NCI-H2081 (cell line): ENCODE results near the gene DNAH12.

Experiments used
- DNase-seq, 2 experiments: peaks; one replicate each; lab custom pipeline; 2025; lab: John Stamatoyannopoulos, UW

DNAH12 gene, protein sequence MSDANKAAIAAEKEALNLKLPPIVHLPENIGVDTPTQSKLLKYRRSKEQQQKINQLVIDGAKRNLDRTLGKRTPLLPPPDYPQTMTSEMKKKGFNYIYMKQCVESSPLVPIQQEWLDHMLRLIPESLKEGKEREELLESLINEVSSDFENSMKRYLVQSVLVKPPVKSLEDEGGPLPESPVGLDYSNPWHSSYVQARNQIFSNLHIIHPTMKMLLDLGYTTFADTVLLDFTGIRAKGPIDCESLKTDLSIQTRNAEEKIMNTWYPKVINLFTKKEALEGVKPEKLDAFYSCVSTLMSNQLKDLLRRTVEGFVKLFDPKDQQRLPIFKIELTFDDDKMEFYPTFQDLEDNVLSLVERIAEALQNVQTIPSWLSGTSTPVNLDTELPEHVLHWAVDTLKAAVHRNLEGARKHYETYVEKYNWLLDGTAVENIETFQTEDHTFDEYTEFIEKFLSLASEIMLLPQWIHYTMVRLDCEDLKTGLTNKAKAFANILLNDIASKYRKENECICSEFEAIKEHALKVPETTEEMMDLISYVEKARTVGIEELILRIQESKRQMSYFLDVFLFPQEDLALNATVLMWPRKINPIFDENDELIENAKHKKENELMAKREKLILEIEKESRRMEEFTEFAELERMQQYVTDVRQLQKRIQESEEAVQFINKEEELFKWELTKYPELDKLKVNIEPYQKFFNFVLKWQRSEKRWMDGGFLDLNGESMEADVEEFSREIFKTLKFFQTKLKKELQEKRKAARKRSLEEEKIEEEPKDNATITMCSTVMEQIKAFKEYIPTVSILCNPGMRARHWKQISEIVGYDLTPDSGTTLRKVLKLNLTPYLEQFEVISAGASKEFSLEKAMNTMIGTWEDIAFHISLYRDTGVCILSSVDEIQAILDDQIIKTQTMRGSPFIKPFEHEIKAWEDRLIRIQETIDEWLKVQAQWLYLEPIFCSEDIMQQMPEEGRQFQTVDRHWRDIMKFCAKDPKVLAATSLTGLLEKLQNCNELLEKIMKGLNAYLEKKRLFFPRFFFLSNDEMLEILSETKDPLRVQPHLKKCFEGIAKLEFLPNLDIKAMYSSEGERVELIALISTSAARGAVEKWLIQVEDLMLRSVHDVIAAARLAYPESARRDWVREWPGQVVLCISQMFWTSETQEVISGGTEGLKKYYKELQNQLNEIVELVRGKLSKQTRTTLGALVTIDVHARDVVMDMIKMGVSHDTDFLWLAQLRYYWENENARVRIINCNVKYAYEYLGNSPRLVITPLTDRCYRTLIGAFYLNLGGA (N-terminal part only)

DNA sequence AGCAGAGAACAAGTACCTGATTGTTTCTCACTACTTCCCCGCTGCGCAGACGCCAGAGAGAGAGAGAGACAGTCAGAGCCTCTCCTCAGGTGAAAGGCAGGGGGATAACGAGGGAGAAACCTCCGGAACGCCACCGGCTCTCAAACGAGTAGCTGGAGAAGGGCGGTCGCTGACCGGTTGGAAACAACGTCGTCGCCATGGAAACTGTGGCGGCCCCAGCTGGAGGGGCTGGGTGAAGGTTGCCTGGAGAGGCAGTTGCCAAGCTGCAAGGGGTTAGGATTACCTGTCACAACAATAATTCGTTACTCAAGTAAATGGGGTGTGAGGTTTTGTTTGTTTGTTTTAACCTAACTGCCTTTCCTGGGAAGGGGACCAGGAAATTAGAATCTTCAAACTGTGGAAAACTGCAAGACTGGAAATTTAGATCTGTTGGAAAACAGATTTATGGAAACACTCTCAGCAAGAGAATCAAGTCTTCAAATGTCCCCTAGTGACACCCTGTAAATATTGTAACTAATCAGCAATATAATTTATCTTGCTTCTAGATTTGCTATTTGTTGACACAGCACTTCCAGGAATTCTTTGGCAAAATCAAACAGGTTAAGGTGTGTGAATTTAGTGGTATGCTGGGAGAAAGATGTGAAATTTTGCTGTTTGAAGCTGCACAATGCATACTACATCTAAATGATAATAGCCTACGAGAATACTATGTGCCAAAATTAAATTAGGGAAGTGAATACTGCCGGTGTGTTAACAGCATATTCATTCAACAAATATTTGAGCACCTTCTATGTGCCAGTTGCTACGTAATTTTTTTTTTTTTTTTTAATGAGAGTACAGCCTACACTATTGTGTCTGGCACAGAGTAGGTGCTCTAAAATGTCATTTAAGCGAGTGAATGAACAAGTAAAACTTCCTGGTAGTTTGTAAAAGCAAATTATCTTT, at the start of gene DNAH12:
DNAH12 (minus strand) TSS at position 164 of the 945 bp plus-strand sequence. CDS start 1,474 bp downstream, outside the sequence.
- DNase-seq, result peak; percentile 69 to 88

DNA sequence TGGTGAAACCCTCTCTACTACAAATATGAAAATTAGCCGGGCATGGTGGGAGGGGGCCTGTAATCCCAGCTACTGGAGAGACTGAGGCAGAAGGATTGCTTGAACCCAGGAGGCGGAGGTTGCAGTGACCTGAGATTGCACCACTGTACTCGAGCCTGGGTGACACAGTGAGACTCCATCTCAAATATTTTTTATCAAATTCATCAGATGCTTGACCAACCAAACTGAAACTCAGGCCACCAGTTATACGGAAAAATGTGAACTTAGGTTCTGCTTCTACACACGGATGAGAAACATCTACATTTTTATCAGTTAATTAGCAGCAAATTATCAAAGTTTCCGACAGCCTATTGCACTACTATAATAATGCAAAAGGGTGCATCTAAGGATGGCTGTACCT, 48.2 kb upstream of the DNAH12 start:
- DNase-seq, result no peak

DNA sequence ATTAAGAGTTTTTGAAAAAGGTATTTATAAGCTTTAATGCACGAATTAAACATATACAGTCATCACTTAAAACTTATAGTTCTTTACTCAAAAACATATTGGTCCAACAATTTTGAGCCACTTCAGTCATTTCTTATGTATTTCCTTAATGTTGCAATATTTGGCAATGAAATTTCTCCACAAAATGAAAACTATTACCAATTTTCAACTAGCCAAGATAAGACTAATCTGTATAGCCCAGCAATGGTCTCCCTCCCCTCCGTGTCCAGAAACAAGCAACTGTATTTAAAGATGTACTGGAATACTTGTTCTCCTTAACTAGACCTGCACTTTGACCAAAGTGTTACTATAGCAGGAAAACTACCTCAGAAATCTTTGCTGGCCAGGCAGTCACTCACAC, 43.8 kb upstream of the DNAH12 start:
- DNase-seq, result no peak

DNA sequence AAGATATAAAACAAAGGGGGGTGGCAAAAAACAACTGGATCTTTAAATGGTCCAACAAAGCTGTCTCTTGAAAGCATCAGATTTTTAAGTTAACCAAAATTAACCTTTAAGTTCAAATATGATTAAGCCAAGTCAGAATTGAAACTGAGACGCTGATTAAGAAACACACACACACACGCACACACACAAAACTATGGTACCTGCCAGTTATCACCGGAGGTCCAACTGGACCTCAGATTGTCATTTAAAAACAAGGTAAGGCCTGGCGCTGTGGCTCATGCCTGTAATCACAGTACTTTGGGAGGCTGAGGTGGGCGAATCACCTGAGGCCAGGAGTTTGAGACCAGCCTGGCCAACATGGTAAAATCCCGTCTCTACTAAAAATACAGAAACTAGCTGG, 42.6 kb upstream of the DNAH12 start:
- no peak for DNase-seq

DNA sequence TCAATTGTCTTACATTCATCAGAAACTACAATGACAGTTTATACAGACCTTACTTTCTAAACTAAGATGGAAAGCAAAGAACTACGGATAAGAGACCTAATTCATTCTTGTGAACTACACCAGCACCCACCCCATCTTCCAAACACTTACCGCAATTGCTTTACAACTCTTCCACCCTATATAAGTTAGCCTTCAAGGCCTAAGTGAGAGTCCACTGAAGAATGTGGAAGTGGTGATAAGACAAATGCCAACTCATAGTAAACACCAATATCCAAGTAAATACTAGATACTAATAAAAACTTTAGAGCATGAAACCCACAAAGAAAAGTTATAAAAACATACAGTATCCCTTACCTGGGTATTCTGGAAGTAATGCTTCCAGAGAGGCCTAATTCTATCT, 39.4 kb upstream of the DNAH12 start:
- no peak for DNase-seq

DNA sequence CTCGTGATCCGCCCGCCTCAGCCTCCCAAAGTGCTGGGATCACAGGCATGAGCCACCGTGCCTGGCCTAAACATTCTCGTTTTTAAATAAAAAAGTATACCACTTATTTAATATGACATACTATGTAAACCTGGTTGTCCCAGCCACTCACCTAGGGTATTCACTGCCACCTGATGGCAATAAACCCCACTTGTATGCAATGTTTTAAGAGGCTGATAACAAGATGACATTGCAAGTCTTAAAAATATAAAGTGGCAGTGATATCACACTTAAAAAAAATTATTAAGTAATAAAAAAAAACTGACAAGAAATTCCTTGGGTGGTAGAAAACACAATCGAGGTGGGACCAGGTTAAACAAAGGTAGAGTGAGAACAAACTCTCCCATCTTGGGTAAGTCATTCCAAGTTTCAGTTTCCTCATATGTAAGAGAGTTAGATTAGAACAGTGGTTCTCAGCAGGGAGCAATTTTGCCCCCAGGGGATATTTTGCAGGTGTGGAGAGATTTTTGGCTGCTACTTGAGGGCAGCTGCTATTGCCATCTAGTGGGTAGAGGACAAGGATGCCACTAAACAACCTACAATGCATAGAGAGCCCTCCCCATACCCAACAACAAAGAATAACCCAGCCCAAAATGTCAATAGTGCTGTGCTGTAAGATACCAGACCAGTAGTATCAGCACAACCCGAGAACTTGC, 38.5 kb upstream of the DNAH12 start:
- DNase-seq, result peak; percentile 5 to 49

DNA sequence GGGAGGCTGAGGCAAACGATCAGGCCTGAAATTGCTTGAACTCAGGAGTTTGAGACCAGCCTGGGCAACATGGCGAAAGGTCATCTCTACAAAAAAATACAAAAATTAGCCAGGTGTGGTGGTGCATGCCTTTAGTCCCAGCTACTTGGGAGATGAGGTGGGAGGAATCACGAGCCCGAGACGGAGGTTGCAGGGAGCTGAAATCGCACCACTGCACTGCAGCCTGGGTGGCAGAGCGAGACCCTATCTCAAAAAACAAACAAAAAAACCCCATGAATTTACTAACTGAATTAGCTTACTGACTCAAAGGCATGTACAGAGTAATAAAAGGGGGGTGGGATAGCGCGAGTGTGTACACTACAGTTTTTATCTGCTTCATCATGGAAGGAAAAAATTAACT, 33.7 kb upstream of the DNAH12 start:
- no peak for DNase-seq

DNA sequence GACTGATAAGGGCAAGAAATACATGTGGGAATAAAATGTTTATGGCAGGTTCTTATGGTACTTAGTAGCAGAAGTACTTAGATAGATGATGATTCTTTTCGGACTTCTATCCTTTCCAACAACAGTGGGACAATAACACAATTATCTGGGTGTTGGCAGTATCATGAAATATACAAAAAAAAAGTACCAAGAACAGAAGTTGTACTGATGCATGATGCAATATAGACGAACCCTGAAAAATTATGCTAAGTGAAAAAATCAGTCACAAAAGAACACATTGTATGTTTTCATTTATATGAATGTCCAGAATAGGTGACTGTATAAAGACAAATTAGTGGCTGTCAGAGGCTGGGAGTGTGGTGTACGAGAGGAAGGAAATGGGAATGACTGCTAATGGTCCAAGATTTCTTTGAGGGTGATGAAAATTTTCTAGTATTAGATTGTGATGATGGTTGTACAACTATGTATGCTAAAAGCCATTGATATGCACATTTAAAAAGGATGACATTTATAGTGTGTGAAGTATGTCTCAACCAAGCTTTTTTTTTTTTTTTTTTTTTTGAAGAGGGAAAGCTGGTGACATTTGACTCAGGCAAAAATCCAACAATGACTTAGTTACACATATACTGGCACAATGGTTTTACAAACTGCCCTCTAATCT, 32.0 kb upstream of the DNAH12 start:
- DNase-seq, result no peak

DNA sequence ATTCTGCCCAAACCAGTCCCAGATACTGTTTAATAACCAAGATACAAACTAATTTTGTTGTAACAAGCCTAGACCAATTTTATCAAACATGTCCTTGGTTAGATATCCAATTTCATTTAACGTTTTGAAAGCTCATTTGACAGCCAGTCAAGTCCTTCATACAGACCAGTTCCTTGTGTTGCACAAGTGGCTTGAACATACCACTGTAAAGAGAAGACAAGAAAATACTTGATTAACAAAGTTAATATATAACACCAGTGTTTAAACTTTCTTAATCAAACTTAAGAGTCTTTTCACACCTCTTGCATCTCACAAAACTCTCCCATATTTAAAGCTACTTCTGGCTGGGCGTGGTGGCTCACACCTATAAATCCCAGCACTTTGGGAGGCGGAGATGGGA, 28.0 kb upstream of the DNAH12 start:
- DNase-seq, result no peak

DNA sequence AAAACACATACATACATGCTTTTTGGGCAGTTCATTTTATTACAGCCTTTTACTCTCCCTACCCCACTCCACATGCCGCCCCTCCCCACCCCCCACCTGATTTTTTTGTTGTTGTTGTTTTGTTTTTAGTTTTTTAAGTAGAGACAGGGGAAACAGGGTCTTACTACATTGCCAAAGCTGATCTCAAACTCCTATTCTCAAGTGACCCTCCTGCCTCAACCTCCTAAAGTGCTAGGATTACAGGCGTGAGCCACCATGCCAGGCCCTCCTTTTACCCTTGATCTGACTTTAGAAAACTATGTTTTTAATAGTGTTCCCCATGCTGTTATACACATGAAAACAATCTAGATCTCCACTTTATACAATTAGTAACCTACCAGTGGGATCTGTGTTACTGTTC, 26.7 kb upstream of the DNAH12 start:
- no peak for DNase-seq

DNA sequence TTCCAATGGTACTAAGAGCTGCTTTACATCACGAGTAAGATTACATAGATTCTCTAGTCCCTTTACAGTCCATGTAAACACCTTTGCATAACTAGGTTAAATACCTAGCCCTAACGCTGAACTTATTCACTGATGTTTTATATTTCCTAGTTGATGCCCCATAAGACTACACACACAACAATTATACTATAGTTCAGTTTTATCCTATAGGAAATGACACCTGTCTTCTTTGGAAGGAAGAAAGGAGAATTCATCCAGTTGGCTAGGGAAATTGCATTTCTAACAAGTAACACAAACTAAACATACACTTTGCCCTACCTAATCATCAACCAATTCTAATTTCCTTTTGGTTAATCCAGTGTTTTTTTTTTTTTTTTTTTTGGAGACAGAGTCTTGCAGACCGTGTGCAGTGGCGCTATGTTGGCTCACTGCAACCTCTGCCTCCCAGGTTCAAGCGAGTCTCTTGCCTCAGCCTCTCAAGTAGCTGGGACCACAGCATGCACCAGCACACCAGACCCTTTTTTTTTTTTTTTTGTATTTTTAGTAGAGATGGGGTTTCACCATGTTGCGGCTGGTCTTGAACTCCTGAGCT, 25.8 kb upstream of the DNAH12 start:
- DNase-seq, result no peak

DNA sequence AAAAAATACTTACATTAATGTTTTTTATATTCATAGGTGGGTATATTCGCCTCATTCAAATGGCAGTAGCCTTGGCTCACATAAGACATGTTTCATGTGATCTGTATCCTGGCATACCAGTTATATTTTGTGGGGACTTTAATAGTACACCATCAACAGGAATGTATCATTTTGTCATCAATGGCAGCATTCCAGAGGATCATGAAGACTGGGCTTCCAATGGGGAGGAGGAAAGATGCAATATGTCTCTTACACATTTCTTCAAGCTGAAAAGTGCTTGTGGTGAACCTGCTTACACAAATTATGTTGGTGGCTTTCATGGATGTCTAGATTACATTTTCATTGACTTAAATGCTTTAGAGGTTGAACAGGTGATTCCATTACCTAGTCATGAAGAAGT, 15.4 kb upstream of the DNAH12 start:
- DNase-seq, result no peak

DNA sequence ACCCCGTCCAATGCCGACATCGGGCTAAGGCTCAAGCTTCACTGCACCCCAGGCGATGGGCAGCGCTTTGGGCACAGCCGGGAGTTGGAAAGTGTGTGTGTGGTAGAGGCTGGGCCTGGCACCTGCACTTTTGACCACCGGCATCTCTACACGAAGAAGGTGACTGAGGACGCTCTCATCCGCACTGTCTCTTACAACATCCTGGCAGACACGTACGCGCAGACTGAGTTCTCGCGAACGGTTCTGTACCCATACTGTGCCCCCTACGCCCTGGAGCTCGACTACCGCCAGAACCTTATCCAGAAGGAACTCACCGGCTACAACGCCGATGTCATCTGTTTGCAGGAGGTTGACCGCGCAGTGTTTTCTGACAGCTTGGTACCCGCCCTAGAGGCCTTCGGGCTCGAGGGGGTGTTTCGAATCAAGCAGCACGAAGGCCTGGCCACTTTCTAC, 13.0 kb upstream of the DNAH12 start:
- peak in 1 of 2 experiments; percentile 31 for DNase-seq

DNA sequence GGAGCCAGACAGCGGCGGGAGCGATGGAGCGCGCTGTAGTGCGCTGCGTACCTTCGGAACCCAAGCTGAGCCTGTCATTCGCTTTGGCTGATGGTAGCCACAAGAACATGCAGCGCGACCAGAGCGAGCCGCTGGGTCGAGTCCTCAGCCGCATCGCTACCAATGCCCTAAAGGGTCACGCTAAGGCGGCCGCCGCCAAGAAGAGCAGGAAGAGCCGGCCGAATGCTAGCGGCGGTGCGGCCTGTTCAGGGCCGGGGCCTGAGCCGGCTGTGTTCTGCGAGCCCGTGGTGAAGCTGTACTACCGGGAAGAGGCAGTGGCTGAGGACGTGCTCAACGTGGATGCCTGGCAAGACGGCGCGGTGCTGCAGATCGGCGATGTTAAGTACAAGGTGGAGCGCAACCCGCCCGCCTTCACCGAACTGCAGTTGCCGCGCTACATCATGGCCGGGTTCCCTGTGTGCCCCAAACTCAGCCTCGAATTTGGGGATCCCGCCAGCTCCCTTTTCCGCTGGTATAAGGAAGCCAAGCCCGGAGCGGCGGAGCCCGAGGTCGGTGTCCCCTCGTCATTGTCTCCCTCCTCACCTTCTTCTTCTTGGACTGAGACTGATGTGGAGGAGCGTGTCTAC, 12.4 kb upstream of the DNAH12 start:
- no peak for DNase-seq

DNA sequence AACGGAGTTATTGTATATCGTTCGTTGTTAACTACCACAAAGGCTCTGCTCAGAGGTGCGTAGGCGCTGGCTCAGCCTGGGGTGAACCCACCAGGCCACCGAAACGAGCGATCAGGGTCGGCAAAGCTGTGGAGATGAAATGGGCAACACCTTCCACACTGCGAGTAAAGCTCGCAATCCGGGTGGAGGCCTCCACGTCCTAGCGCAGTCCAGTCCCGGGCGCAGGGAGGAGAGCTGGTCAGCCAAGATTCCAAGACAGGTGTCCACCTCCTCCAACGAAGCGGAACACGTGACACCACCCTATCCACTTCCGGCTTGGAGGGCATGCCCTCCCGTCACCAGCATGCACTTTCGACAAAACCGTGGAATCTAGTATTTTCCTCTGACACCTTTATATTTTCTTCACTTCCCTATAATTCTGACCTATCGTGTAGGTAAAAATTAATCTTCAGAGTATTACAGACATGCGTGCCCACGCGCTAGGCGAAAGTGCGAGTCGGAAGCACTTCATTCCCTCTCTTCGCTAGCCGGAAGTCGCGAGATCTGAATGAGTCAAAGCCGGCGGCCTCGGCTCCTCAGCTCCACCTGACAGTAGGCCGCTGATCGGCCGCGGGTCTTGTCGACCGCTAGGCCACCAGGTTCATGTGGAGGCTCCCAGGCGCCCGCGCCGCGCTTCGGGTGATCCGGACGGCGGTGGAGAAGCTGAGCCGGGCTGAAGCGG, 11.8 kb upstream of the DNAH12 start, which contains the start of gene PDE12:
PDE12 (plus strand) TSS at position 537 of the 721 bp plus-strand sequence; CDS start at position 643, 106 bp downstream.
- peak; percentile 72 to 90 for DNase-seq

DNA sequence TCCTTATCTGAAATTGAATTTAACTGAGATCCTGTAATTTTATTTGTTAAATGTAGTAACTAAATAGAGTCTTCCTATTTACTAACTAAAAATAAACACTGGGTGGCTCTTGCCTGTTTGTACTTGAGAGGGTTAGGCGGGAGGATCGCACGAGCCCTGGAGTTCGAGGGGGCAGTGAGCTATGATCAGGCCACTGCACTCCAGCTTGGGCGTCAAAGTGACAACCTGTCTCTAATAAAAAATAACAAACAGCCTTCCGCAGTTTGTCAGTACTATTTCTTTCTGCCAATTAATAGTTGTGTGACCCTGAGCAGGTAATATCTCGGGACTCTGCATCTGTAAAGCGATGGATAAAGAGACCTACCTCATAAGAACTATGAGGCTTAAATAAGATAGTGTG, 11.2 kb upstream of the DNAH12 start:
- DNase-seq, result no peak

DNA sequence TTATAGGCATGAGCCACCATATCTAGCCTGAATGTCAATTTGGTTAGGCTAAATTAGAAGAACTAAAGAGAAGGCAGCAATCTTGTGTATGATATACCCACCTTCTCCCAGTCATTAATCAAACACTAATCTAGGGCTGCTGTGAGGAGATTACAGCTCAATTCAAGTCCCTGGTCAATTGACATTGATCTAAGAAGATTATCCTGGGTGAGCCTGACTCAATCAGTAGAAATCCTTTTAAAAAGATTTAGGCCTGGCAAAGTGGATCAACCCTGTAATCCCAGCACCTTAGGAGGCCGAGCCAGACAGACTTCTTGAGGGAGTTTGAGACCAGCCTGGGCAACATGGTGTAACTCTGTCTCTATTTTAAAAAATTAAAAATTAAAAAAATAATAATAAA, 2.5 kb upstream of the DNAH12 start:
- DNase-seq, result no peak

DNA sequence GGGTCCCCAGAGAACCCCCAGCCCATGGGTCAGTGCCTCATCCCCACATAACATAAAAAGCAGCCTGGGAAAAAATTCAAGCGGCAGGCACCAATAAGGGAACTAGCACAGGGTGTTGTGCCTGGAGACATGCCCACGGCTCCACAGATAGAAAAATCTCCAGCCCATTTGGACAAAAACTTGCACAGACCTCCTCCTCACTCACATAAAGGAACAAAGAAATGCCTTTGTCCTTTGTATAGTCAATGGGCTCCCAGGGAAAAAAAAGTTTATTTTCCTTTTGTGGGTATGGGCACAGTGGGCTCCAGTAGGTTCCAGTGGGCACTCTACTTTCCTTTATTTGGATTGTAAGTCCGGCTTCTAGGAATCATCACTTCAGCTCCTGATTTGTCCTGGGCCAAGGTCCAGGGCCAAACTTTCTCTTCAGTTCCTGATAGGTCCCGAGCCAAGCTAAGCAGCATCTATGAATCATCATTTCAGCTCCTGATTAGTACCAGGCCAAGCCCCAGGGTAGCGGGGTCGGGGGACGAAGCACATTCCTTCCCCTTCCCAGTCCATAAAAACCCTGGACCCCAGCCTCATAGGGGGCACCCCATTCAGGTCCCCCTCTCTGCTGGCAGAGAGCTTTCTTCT, 1.6 kb upstream of the DNAH12 start:
- DNase-seq, result no peak
